Common myeloid progenitor, CD34-positive (primary cell): ENCODE data around the gene ITM2C.
A peak's percentile ranks its signal among the peaks of the same experiment; 100 is the strongest.

Experiments used
- CTCF ChIA-PET: fragments of 350-600 bp; sonication (Branson Sonifier 250); formaldehyde crosslinking; loops from one replicate; lab custom pipeline; 2021; ENCODE audit warnings: antibody characterized with exemption; lab: Charles Lee
- POLR2A ChIA-PET: fragments of 350-600 bp; sonication (Branson Sonifier 250); formaldehyde crosslinking; loops from one replicate; lab custom pipeline; 2021; ENCODE audit warnings: antibody characterized with exemption; lab: Charles Lee
- DNase-seq, 3 donors: peaks; one replicate each; pipeline versions ENCODE4 v3.0.0 to v3.0.0-alpha.2; 2013
- H3K27ac ChIP-seq, 2 experiments: 1 replicate in 1 of 2; 2 replicates in 1 of 2; pipeline ENCODE4 v1.7.0; 2013; ENCODE audit warnings: inconsistent platforms in 2 of 2, low read length in 2 of 2, mild to moderate bottlenecking in 2 of 2, low read depth in 1 of 2, moderate library complexity in 1 of 2; ENCODE audit not compliant: severe bottlenecking in 2 of 2, insufficient read depth in 1 of 2, poor library complexity in 1 of 2
- H3K27me3 ChIP-seq, 5 experiments: replicated peaks in 2 of 5; 1 replicate in 3 of 5; 2 replicates in 2 of 5; pipeline versions ENCODE4 v1.6.1 to v1.7.0; 2013; ENCODE audit warnings: low read length in 4 of 5, mild to moderate bottlenecking in 2 of 5, moderate library complexity in 2 of 5, inconsistent platforms in 1 of 5; ENCODE audit not compliant: insufficient read depth in 5 of 5, control insufficient read depth in 4 of 5
- H3K36me3 ChIP-seq, 4 experiments: 1 replicate in 2 of 4; 2 replicates in 2 of 4; pipeline versions ENCODE4 v1.6.1 to v1.7.0; 2013; ENCODE audit warnings: low read length in 3 of 4, control low read depth in 1 of 4, mild to moderate bottlenecking in 1 of 4; ENCODE audit not compliant: control insufficient read depth in 4 of 4, insufficient read depth in 4 of 4
- H3K4me1 ChIP-seq, 4 experiments: 1 replicate in 3 of 4; 2 replicates in 1 of 4; pipeline versions ENCODE4 v1.6.1 to v1.7.1; 2013; ENCODE audit warnings: low read length in 3 of 4, mild to moderate bottlenecking in 3 of 4, control low read depth in 1 of 4, inconsistent platforms in 1 of 4, moderate library complexity in 1 of 4; ENCODE audit not compliant: control insufficient read depth in 4 of 4, insufficient read depth in 4 of 4; ENCODE audit errors: control extremely low read depth in 1 of 4
- H3K4me3 ChIP-seq, 7 experiments: 1 replicate in 4 of 7; 2 replicates in 3 of 7; pipeline versions ENCODE4 v1.5.1 to v1.7.0; 2013; ENCODE audit warnings: mild to moderate bottlenecking in 7 of 7, low read length in 6 of 7, moderate library complexity in 6 of 7, inconsistent platforms in 2 of 7, low read depth in 2 of 7, control low read depth in 1 of 7; ENCODE audit not compliant: insufficient read depth in 4 of 7, control insufficient read depth in 1 of 7; ENCODE audit errors: extremely low read depth in 1 of 7
- H3K9me3 ChIP-seq, 5 experiments: 1 replicate in 4 of 5; 2 replicates in 1 of 5; pipeline versions ENCODE4 v1.6.1 to v1.7.1; 2013; ENCODE audit warnings: low read length in 4 of 5, mild to moderate bottlenecking in 2 of 5, inconsistent platforms in 1 of 5, low read depth in 1 of 5, moderate library complexity in 1 of 5; ENCODE audit not compliant: control insufficient read depth in 4 of 5, insufficient read depth in 2 of 5; ENCODE audit errors: control extremely low read depth in 1 of 5
- WGBS: methylation state at CpG from one replicate; pipeline ENCODE4 v1.1.5; 2013; ENCODE audit not compliant: insufficient coverage; 5-methylcytosine and 5-hydroxymethylcytosine counted together

ITM2C gene

DNA sequence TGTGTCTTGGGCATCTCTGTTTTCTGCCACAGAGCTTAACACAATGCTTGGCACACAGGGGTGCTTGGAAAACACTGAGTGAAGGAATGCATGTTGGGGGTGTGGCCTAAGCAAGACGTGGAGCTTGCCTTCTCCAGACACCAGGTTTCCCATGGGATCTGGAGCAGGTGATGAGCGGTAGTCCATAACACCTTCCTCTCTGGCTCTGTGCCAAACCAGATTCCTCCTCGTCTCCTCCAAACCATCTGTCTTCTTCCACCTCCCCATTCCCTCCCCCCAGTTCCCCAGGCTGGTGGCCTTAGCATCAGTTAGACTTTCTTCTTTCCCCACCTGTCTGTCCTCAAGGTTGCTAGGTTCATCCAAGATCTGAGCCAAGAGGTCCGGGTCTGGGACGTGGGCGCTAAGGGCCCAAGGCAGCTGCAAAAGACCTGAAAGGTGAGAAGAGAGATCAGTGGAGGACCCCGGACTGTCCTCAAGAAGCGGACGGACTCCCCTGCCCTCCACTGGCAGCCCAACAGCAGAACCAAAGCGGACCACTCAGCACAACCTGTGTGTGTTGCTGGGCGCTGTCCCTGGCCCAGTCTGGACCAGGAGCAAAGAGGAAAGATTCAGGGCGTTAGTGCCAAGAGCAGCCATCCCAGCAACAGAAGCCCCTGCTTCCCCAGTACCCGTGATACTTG is 1.2 kb upstream of the ITM2C start:
- no peak for DNase-seq
- Histone ChIP-seq H3K4me3 (peak overlapping the region in 3 of 7 experiments; percentile 55 to 92 (median 83)), H3K9me3 (no peaks in the 10 kb centered on the region), H3K4me1 (peaks cover 5 to 44% (median 39%) of the 10 kb centered on the region in 4 experiments), H3K27me3 (peaks cover 0 to 2% (median 0%) of the 10 kb centered on the region in 5 experiments), H3K36me3 (peaks cover 0 to 4% (median 0%) of the 10 kb centered on the region in 4 experiments), H3K27ac (no peak overlapping the region)
- POLR2A ChIA-PET, result no interaction called here
- CTCF ChIA-PET, result interaction anchor here (0.9 to 5.2 kb wide), 10 partner anchors 10 to 588 kb away, joined by 3 to 50 read pairs (median 4); no protein-coding TSS in a partner anchor
- 88% methylated on average over 12 of the region's 13 CpGs for WGBS

DNA sequence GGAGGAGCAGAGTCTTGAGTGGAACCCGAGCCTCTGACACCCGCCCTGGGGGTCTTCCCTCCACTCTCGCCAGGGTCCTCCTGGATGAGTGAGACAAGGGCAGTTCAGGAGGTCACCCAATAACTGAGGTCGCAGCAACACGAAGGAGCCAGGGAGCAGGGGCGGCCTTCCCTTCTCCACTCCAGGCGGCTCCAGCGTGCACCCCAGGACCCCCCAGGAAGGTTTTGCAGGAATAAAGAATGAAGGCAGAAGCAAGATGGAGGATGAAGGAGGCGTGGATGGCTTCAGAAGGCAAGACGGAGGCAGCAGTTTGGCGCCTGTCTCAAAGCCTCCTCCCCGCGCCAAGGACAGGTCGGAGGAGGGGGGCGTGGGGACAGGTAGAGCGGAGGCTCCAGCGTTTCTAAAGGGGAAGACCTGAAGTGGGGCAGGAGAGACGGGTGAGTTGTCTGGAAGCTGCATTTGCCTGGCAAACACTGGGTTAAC is 579 bp upstream of the ITM2C start:
- POLR2A ChIA-PET, result no interaction called here

DNA sequence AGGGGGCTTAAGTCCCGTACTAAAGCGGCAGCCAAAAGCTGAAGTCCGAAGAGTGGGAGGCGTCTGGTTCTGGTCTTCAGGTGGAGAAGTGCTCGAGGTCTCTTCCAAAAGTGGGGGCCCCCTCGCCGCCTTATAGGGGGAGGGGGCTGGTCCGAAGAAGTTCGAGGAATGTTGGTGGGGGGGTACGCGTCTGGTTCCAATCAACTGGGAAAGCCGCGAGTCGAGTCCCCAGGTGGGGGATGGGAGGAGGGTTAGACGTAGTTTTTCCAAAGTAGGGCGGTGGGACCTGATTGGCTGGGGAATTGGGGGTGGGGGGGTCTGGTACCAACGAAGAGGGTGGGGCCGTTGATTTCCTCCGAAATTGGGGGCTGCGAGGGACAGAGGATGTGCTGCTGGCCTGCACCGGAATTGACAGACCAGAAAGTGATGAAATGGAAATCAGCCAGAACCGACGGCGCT is 594 bp downstream of the ITM2C start:
- 0% methylated on average over 6 of the region's 24 CpGs for WGBS
- peak overlapping the region in 1 of 2 experiments; percentile 79 for H3K27ac ChIP-seq
- H3K9me3 ChIP-seq, result no peaks in the 10 kb centered on the region
- peak overlapping the region; percentile 64 to 92 (median 80) for H3K4me3 ChIP-seq
- ChIA-PET POLR2A (interaction anchor here (0.9 kb wide), 1 partner anchor 12 kb away, joined by 3 read pairs; no protein-coding TSS in a partner anchor), CTCF (interaction anchor here (1.0 to 5.2 kb wide), 7 partner anchors 9 to 48 kb away, joined by 3 to 50 read pairs (median 6); no protein-coding TSS in a partner anchor)
- peak in 2 of 3 donors; percentile 54 to 58 for DNase-seq
- H3K4me1 ChIP-seq, result peaks cover 5 to 61% (median 57%) of the 10 kb centered on the region in 4 experiments
- H3K36me3 ChIP-seq, result peaks cover 0 to 10% (median 2%) of the 10 kb centered on the region in 4 experiments
- H3K27me3 ChIP-seq, result peaks cover 0 to 2% (median 0%) of the 10 kb centered on the region in 5 experiments

More for the DNA sequence above, 579 bp upstream of the ITM2C start:
- H3K4me3 ChIP-seq, result peak overlapping the region; percentile 2 to 92 (median 77)
- peaks cover 0 to 2% (median 0%) of the 10 kb centered on the region in 5 experiments for H3K27me3 ChIP-seq
- no peak overlapping the region for H3K27ac ChIP-seq
- CTCF ChIA-PET, result interaction anchor here (1.0 to 5.2 kb wide), 8 partner anchors 8 to 201 kb away, joined by 3 to 50 read pairs (median 4); no protein-coding TSS in a partner anchor
- peaks cover 0 to 10% (median under 1%) of the 10 kb centered on the region in 4 experiments for H3K36me3 ChIP-seq
- peaks cover 5 to 50% (median 45%) of the 10 kb centered on the region in 4 experiments for H3K4me1 ChIP-seq
- 45% methylated on average over 15 of the region's 18 CpGs for WGBS
- no peak for DNase-seq
- no peaks in the 10 kb centered on the region for H3K9me3 ChIP-seq

DNA sequence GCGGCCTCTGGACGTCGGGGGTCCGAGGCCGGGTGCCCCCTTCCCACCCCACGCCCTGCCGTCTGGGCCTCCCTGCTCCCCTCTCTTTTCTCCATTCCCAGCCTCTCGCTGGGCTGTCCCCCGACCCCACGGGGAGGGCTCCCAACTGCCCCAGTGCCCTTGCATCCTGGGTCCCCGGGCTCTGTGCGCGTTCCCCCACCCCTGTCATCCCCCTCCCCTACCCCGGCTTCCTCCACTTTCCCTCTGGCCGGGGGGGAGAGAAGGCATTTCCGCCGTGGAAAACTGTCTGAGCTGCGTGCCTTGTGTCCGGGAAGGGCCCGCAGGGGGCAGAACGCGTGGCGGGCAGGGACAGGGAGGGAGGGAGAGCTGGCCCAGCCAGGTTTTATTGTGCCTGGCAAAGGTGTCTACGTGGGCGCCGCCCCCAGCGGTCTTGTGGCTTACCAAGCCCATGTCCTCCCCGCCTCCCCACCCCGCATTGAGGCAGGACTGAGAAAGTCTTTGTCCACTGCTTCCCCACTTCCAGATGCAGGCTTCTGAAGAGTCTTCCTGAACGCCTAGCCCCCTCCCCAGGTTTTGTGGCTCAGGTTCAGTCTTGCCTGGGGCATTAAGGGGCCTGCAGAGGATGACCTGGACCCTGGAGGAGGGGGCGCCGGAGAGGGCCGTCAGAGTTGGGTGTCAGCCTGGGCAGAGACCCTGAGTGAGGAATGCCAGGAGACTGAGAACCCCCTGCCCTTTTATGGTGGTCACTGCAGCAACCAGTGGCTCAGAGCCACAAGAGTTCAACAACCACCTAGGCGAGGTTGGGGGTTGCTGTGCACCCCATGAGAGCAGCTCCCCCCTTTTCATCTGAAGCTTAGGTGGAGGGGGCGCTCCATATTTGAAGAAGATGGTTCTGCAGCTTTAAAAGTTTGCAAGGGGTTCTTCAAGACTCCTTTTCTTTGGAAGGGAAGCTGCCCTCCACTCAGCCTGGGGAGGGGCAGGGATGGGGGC is 1.3 kb downstream of the ITM2C start:
- H3K4me1 ChIP-seq, result peaks cover 5 to 68% (median 64%) of the 10 kb centered on the region in 4 experiments
- H3K27me3 ChIP-seq, result peaks cover 0 to 2% (median 0%) of the 10 kb centered on the region in 5 experiments
- ChIA-PET CTCF (interaction anchor here (1.1 to 5.2 kb wide), 5 partner anchors 11 to 35 kb away, joined by 4 to 50 read pairs (median 6); no protein-coding TSS in a partner anchor), POLR2A (interaction anchor here (1.1 kb wide), 1 partner anchor 19 kb away, joined by 3 read pairs; no protein-coding TSS in a partner anchor)
- 5% methylated on average over 27 of the region's 35 CpGs for WGBS
- H3K9me3 ChIP-seq, result no peaks in the 10 kb centered on the region
- peak overlapping the region in 6 of 7 experiments; percentile 64 to 92 (median 82) for H3K4me3 ChIP-seq
- peak overlapping the region in 1 of 2 experiments; percentile 79 for H3K27ac ChIP-seq
- peaks cover 0 to 10% (median 2%) of the 10 kb centered on the region in 4 experiments for H3K36me3 ChIP-seq
- DNase-seq, result peak in 2 of 3 donors; percentile 53 to 63

DNA sequence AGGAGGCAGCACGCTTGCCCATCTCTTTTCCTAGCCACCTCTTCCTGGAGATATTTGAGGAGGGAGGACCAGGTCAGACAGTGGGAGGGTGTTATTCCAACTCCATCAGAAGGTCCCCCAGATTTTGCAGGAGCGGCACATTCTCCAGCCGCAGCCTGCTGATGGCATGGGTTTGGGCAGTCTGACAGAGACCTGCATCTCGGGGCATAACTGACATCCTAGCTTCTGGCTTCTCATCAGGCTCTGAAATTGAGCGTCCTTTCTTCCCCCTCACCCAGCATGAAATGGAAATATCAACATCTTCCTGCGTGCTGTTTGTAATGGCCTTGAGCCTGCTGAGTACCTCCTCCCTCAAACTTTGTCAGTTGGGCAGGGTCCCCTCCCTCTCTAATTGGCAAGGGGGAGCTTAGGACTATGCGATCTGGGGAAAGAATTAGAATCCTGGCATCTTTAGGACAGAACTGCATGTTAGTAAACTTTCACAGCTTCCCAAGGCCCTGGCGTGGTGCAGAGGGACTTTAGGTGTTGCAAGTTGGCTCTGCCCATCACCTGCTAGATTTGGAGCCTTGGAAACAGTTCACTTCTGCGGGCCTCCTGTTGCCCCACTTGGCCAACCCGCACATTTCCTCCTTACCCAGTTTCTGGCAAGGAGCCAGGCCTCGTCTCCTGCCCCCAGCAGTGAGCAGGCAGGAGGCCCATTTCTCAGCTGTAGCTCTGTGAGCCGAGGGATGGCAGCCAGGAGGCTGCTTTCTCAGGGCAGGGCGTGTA is 2.2 kb downstream of the ITM2C start:
- POLR2A ChIA-PET, result interaction anchor here (0.7 to 2.1 kb wide), 3 partner anchors 12 to 320 kb away, joined by 3 to 8 read pairs (median 5); no protein-coding TSS in a partner anchor
- peaks cover 5 to 77% (median 73%) of the 10 kb centered on the region in 4 experiments for H3K4me1 ChIP-seq
- CTCF ChIA-PET, result interaction anchor here (1.1 to 5.2 kb wide), 7 partner anchors 10 to 47 kb away, joined by 3 to 50 read pairs (median 4); no protein-coding TSS in a partner anchor
- peak overlapping the region in 5 of 7 experiments; percentile 77 to 92 (median 83) for H3K4me3 ChIP-seq
- WGBS, result 8% methylated on average over 10 of the region's 13 CpGs
- DNase-seq, result peak; percentile 88 to 94 (median 92)
- peaks cover 0 to 1% (median 0%) of the 10 kb centered on the region in 5 experiments for H3K27me3 ChIP-seq
- H3K27ac ChIP-seq, result peak overlapping the region in 1 of 2 experiments; percentile 54
- peaks cover 0 to 10% (median 2%) of the 10 kb centered on the region in 4 experiments for H3K36me3 ChIP-seq
- H3K9me3 ChIP-seq, result no peaks in the 10 kb centered on the region
